H54 (cell line): ENCODE measurements around the gene PLXNA2.

Experiments used
- DNase-seq: peaks from one replicate; pipeline ENCODE4 v3.0.0; 2011; ENCODE audit warnings: low spot score, mixed read lengths; ENCODE audit not compliant: insufficient read length
- FAIRE-seq: peaks from 3 replicates; lab custom pipeline; 2011; peaks lifted over from hg19 to GRCh38; lab: Jason Lieb, UNC
- POLR2A ChIP-seq: IDR thresholded peaks from 2 replicates; pipeline ENCODE4 v1.6.1; 2011; ENCODE audit warnings: low read depth, mild to moderate bottlenecking, low read length

PLXNA2 gene

DNA sequence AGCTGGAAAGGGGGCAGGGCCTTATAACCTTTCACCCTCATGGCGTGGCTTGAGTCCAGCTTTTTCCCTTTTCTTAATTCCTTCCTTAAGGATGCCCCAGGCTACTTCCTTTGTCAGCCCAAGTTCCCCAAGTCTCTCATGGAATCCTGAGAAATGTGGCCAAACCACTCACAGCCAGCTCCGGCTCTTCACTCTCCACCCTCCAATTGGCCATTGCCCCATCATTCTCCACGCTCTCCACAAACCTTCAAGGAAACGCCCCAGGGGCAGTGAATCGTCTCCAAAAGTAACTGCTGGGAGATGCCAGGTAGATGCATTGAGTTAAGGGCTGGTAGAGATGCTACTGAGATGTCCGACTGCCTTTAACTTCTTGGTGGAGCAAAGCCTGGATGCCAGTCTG is 219.8 kb downstream of the PLXNA2 start:
- TF ChIP-seq POLR2A, result no peak
- DNase-seq (no peak), FAIRE-seq (no peak)

- no peak for TF ChIP-seq POLR2A
- FAIRE-seq, result no peak
- DNase-seq, result no peak
Measured at GRCh38 chr1:208019257-208019656, 224.9 kb downstream of the PLXNA2 start.

DNA sequence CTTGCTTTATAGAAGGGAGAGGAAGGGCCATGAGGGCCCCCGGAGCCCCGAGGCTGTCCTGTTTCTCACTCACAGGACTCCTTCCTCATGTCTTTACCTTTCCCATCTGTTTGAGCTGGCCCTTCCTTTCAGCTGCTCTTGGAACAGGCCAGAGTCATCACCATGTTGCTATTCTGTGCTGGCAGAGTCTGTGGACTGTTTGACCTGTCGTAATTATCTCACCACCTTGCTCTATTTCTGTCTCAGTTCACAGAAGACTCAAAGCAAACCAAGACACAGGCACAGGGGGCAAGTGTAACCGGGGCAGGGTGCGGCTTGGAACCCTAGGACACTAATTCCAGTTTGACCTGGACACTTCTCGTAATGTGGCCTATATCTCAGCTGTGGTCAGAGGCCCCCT is 228.9 kb downstream of the PLXNA2 start:
- no peak for TF ChIP-seq POLR2A
- FAIRE-seq (no peak), DNase-seq (no peak)

- FAIRE-seq, result no peak
- DNase-seq, result no peak
- no peak for TF ChIP-seq POLR2A
Measured at GRCh38 chr1:208013210-208013609, 231.0 kb downstream of the PLXNA2 start.

GRCh38 chr1:208012721-208013120 is 231.5 kb downstream of the PLXNA2 start:
- DNase-seq (no peak), FAIRE-seq (no peak)
- TF ChIP-seq POLR2A, result no peak

DNA sequence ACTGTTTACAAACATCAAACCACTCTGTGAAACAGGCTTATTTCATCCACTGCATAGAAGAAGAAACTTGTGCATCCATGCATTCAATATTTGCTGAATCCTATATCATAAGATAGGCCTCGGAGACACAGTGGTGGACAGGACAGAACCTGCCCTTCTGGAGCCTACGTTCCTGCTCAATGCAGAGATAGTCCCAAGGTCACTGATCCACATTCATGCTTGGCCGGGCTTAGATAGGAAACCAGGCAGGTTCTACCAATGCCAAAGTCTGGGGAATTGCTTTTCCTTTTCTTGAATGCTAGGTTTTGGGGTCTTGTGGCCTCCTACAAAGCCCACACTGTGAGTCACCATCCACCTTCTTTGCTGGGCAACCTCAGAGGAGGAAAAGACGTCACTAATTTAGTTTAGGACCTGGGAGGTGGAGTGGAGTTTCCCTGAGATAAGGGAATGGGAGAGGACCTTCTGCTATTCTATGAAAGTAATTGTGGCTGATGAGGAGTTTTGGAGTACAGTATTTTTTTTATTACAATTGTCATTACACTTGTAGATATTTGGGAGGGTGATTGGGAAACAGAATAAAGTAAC is 233.6 kb downstream of the PLXNA2 start:
- no peak for FAIRE-seq
- no peak for TF ChIP-seq POLR2A

DNA sequence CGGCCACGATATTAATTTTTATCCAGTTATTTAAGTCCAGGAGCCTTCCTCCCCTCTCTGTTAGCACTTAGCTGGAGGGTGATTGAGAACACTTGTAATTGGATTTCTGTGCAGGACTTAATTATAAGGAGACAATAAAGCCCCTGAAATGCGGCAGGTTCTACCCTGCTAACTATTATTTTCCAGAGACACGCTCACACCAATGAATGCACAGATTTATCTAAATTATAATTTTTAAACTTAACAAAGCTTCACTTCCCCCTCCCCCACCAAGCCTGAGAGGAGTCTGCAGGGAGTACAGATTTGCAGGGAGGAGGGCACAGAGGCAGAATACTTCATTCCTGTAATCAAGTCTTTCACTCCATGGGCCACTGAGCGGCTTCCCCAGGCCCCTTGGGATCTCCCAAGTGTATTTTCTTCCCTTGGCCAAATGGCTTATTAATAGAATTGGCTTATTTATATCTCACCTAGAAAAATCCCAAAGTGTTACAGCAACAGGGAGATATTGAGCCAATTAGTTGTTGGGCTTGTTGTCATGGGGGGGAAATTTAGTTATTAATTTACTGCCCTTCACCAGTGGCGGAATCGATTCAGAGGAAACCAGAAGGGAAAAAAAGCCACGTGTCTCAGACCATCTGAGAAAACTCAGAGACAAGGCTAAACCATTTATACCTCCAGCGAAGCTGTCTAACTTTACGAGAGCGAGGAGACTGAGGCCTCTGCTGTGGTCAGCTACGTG is 234.3 kb downstream of the PLXNA2 start:
- FAIRE-seq, result no peak
- no peak for DNase-seq
- TF ChIP-seq POLR2A, result no peak

More for the DNA sequence above, 233.6 kb downstream of the PLXNA2 start:
- no peak for DNase-seq

- DNase-seq (no peak), FAIRE-seq (no peak)
- TF ChIP-seq POLR2A, result no peak
Measured at GRCh38 chr1:208009303-208009702, 234.9 kb downstream of the PLXNA2 start.

DNA sequence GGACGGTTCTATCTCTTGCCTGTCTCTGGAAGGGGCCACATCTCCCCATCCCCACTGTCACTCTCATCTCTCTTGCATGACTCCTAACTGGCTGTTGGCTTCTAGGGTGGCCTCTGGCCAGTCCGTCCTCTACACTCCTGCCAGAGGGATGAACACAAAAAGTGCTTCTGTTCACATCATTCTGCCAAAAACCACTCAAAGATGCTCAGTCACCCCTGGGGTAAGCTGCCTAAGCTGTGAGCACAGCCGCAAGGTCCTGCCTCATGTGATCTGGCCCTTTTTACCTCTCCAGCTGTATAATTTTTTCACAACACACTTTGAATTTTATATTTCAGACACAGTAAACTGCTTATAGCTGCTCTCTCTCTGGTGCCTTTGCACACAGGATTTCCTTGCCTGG is 235.7 kb downstream of the PLXNA2 start:
- DNase-seq (no peak), FAIRE-seq (no peak)
- TF ChIP-seq POLR2A, result no peak

DNA sequence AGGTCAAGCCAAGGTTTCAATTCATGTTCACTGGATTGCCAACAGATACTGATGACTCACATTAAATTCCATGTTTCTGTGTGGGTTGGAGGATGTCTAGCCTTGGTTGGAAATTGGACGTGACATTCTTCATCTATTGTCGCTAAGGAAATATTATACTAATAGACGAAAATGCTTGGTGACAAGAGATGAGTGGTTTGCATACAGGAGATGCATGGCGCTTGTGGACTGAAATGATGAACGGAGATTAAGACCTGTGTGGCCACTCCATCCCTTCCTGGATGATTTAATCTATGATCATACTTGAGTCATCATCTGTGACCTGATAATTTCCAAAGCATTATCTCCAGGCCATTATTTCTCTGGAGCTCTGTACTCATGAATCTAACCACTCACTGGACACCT is 236.2 kb downstream of the PLXNA2 start:
- FAIRE-seq, result no peak
- TF ChIP-seq POLR2A, result no peak
- no peak for DNase-seq

DNA sequence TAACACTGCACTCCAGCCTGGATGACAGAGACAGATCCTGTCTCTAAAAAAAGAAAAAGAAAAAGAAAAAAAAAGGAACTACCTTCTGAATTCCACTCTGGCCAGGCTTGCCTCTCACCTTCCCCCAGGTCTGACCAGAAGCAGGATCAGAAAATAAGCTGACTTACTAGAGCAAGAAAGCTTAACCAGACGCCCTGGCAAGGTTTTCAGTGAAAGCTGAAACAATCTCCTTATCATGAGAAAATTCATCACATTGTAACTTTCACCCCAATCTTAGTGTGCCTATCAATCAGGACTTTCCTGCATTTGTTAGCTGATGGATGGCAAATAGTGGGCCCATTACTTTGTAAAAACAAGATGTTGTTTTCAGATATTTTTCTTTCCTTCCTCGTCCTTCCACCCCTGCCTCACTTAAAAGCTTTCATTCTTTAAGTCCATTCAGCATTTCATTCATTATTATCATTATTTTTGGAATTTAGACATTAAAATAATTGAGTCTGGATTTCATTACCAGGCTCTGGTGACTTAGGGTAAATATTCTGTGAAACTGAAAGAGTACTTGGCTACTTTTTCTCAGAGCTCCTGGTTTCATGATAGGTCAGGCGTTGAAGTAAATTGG is 236.8 kb downstream of the PLXNA2 start:
- no peak for FAIRE-seq
- no peak for TF ChIP-seq POLR2A
- no peak for DNase-seq

- no peak for TF ChIP-seq POLR2A
- DNase-seq, result no peak
- no peak for FAIRE-seq
Measured at GRCh38 chr1:208006258-208006920, 237.8 kb downstream of the PLXNA2 start.

- TF ChIP-seq POLR2A, result no peak
- no peak for FAIRE-seq
- no peak for DNase-seq
Measured at GRCh38 chr1:208004851-208005250, 239.3 kb downstream of the PLXNA2 start.

DNA sequence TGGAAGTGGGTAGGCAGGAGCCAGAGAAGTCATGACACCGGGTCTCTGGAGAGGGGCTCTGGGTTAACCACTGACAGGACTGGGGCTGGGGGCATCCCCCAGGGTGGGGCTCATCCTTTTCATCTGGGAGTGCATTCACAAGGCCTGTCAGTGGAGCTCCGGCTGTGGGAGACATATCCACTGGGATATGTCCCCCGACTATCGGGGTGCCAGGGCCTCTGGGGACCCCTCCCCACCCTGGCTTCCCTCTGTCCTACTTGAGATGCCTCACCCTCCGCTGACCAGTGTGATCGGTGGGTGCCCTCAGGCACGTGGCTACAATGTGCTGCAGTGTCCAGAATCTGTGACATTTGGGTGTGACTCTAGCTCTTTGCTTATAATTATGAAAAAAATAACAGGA is 240.9 kb downstream of the PLXNA2 start:
- no peak for FAIRE-seq
- no peak for TF ChIP-seq POLR2A
- no peak for DNase-seq

DNA sequence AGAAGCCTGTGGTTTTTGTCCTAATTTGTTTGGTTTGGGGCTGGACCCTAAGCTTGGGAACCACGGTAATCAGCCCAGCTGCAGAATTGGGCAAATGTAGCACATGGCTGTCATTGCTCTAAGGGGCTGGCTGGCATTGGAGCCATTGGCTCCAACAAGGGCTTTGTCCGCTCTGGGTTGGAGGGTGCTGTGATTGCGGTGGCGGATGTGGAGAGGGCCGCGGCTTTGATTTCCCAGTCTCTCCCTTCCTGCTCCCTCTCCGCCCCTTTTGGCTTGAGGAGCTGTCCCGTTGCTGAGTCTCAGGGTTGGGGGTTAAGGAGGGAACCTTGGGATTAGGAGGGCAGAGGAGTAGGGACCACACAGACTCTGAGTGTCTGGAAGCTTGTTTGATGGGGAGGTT is 241.5 kb downstream of the PLXNA2 start:
- no peak for TF ChIP-seq POLR2A
- DNase-seq (no peak), FAIRE-seq (no peak)
